ENCODE results near the gene RELA.
A peak's percentile ranks its signal among the peaks of the same experiment; 100 is the strongest.

RELA gene

DNA sequence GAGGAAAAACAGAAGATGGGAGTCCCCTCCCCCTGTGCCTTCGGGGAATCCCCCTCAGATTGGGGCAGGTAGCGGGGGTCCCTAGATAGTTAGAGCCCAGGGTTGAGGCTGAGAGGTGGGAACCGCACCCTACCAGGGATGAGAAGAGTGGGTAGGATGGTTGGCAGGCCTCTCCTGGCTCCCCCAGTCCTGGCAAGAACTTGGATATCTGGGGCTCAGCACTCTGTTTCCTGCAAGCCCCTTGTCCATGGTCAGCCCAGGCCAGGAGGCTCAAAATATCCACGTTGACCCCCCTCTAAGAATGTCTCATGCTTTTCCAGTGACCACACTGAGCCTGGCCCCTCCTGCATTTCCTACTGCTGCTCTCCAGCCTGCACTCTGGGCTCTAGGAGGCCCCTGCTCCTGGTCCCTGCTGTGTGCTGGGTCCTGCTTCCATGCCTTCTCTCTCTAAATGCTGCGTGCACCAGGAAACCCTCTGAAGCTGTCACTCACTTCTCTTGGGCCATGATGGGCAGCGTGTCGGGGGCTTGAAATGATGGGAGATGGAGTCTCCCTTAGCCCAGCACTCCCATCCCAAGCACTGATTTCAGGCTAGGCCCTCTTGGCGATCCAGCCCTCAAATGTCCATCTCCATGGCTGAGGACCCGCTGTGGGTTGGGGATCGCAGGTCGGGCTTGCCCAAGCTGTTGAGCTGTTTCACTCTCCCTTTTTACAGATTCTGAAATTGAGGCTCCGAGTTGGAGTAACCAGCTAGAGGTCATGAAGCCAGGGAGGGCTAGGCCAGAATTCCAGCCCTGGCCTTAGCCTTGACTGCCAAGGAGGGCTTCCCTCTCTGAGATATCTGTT is 50.7 kb downstream of the RELA start:
- no peak for DNase-seq (ENCODE audit: low read depth)

DNA sequence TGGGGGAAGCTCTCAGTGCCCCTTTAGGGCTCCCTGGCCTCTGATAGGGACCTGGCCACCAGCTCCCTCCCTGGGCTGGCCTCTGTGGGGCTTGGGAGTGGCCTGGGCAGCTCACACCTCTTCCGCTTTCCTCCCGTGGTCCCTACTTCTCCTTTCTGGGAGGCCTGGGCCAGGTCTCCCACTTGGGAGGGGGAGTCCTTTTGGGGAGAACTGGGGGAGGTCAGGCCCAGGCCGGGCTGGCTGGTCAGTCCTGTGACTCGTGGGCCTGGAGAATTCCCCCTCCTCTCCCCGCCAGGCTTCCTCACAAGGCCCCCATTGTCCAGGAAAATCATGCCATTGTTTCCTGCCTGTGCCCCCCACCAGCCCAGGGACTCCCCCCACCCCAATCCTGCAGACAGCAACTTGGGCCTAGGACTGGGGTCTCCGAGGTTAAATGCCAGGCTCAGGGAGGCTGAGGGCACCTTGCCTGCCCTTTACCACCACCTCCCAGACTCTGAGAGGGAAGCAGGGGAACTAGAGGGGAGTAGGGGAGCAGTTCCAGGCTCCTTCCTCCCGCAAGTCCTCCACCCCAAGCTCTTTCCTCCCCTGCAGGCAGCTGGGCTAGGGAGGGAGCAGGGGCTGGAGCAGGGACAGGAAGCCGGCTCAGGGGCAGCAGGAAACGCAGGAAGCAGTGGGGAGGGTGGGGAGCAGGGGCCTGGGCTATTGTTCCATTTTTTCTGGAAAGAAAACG is 51.5 kb downstream of the RELA start:
- no peak for DNase-seq (ENCODE audit: low read depth)

DNA sequence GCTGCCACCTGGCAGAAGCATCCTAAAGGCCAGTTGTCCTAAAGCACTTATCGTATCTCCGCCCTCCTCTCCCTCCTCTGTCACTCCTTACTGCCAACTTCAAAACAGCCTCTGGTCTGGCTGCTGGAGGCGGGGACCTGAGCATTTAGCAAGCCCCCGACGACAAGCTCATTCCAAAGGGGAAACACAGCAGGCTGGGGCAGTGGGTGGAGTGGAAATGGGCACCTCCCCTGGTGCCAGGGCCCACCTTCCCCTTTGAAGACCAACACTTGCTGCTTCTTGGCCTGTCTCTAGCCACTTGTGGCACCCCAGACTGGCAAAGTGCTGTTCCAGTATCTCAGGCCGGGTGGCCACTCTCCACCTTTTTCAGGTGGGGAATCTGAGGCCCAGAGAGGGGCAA is 52.3 kb downstream of the RELA start:
- no peak for DNase-seq (ENCODE audit: low read depth)

DNA sequence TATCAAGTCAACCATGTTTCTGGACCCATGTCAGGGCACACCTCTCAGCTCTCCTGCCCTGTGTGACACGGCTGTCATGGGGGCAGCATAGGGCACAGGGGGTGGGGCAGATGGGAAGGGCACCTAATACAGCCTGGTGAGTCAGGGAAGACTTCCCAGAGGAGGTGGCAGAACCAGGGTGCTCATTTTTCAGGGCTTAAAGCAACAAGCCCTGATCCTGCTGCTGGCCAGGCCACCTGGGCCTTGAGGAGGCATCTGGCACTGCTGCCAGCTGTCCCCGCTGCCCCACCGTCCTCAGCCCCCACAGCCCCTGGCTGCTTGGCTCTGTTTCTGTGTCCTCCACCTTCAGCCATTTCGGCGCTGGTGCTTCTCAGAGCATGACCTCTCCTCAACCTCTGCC is 53.1 kb downstream of the RELA start:
- no peak for DNase-seq (ENCODE audit: low read depth)

GRCh38 chr11:65609229-65609628 is 53.5 kb downstream of the RELA start:
- DNase-seq (ENCODE audit: low read depth): no peak

DNA sequence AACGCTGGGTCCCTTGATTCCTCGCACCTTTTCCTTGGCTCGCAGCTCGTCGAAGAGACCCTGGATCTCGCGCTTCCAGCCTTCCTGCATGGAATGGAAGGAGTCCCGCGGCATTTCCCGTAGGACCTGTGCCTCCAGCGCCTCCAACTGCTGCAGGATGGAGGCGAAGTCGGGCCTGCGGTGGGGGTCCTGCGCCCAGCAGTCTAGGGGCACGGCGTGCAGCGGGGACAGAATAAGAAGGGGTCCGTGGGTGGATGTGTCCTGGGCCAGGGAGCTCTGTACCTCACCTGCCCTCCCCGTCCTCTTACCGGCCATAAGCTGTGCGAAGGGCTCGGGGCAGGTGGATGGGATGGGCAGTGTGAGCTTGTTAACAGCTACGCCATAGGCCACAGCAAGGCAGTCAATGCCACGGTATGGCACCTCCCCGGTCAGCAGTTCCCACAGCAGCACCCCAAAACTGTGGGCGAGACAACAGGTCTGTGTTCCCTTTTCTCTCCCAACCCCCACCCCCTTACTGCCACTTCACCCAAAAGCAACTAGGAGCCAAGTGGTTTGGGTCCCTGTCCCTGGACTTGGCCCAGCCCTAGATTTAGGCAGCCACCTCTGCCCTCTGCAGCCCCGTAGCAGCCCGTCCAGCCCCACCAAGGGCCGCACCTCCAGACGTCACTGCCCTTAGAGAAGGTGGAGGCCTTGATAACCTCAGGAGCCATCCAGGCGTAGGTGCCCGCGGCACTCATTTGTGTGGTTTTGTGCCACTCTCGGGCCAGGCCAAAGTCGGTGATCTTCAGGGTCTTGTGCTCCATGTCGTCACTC is 54.9 kb downstream of the RELA start:
- no peak for DNase-seq (ENCODE audit: low read depth)

DNA sequence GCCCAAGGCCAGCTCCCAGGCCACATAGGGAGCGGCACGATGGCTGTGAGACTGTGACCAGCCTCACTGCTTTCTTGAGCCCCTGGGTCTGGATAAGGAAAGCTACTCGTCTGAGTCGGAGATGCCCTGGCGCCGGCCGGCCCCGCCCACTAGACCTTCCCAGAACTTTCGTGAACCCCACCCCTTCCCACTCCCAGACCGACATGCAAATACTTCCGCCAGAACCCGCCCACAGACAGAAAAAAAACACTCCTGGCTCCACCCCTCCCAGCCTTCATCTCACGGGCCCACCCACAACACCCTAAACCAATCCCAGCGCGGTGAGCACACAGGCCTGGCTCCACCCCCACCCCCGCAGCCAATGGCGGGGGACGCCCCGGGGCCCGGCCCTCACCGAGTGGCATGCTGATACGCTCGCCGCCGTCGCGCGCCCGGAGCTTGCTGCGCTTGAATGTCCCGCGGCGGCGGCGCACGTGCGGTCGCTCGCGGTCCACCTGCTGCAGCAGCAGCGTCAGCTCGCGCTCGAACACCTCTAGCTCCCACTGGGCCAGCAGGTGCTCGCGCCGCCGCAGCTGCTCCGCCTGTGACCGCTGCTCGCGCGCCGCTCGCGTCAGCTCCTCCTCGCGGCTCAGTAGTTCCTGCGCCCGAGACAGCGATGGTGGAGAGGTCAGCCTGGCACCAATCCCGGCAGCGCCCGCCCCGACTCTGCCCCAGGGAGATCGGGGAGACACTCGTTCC is 55.7 kb downstream of the RELA start:
- DNase-seq (ENCODE audit: low read depth): peak; percentile 71

- no peak for DNase-seq (ENCODE audit: low read depth)
Observed at GRCh38 chr11:65604258-65604657, 58.5 kb downstream of the RELA start.
